ENCODE results near the gene PLCG1. TPM values are rescaled to one million over a fixed set of nuclear protein-coding genes. Genes with fewer than 3 reads are reported as not detected.

Gene PLCG1
- total RNA-seq, 1 experiment from 2014 or later: 64.1 TPM

DNA sequence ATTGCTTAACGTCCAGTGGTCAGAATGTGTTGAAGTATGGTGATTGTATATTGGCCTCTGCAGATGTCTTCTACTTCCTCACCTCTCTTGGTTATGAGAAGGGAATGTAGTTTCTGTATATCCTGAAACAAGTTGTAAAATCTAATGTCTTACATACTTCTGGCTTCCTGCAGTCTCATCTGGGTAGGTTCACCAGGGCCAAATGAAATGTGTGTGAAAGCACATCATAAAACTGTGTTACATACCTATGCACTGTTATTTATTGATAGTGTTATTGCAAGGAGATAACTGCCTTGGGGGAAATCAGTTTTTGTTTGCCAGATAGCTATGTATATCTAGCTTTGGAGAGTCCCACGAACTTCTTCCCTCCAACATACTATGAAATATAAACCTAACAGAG, 35.7 kb upstream of the PLCG1 start:
- H3K27me3 ChIP-seq (ENCODE audit: insufficient read depth, low read depth): no peaks in the 10 kb centered on the region
- H3K4me2 ChIP-seq: no peak overlapping the region
- intact Hi-C loops (cut with micrococcal nuclease; ENCODE audit: unreplicated experiment): no loop called here
- no peaks in the 10 kb centered on the region for H3K9me3 ChIP-seq (ENCODE audit: insufficient read depth, low read depth)
- no TSS peak for BruUV-seq (replicated peaks)
- ChIA-PET POLR2A (ENCODE audit: unreplicated experiment) (no interaction called here), CTCF (no interaction called here)
- H3K79me2 ChIP-seq (ENCODE audit: low read depth): no peaks in the 10 kb centered on the region
- no peak for TF ChIP-seq CTCF (conservative IDR thresholded peaks at IDR 0.05)
- no peak for TF ChIP-seq EZH2 (IDR thresholded peaks at IDR 0.05; ENCODE audit: low read depth)
- no peak overlapping the region for H3K4me3 ChIP-seq
- no peak overlapping the region for H2AFZ ChIP-seq
- H4K20me1 ChIP-seq (ENCODE audit: insufficient read depth): no peaks in the 10 kb centered on the region
- DNase-seq: no peak
- no peaks in the 10 kb centered on the region for H3K9me2 ChIP-seq (ENCODE audit: insufficient read depth)
- H3K36me3 ChIP-seq (ENCODE audit: low read depth): peaks cover 70% of the 10 kb centered on the region
- H3K4me1 ChIP-seq (replicated peaks; ENCODE audit: insufficient read depth): no peaks in the 10 kb centered on the region
- no peak overlapping the region for H3K27ac ChIP-seq
- H3F3A ChIP-seq (ENCODE audit: insufficient read depth, low read depth): peaks cover 20% of the 10 kb centered on the region

DNA sequence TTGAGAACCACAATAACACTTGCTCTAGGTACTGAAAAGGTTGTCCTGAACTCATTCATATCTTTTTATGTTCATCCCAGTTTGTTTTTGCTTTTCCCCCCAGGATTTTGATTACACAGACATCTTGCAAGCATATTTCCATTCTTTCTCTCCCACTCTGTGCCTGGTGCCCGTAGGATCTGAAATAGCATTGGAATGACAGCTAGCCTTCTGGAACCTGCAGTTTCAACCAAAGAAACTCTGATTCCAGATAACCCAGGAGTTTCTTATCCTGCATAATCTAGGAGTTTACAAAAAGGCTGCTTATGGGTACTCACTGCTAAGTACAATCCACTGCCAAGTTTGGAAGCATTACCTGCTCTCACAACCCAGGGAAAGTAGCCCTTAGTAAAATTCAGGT, 28.8 kb upstream of the PLCG1 start:
- H3K36me3 ChIP-seq (ENCODE audit: low read depth): peaks cover 50% of the 10 kb centered on the region
- no peak for DNase-seq
- H3K27me3 ChIP-seq (ENCODE audit: insufficient read depth, low read depth): no peaks in the 10 kb centered on the region
- TF ChIP-seq CTCF (conservative IDR thresholded peaks at IDR 0.05) (no peak), EZH2 (IDR thresholded peaks at IDR 0.05; ENCODE audit: low read depth) (no peak)
- intact Hi-C loops (cut with micrococcal nuclease; ENCODE audit: unreplicated experiment): no loop called here
- no peaks in the 10 kb centered on the region for H4K20me1 ChIP-seq (ENCODE audit: insufficient read depth)
- H3K9me3 ChIP-seq (ENCODE audit: insufficient read depth, low read depth): no peaks in the 10 kb centered on the region
- no peak overlapping the region for H3K4me3 ChIP-seq
- H3K4me2 ChIP-seq: no peak overlapping the region
- peaks cover 20% of the 10 kb centered on the region for H3K4me1 ChIP-seq (replicated peaks; ENCODE audit: insufficient read depth)
- no peaks in the 10 kb centered on the region for H3K79me2 ChIP-seq (ENCODE audit: low read depth)
- no TSS peak for BruUV-seq (replicated peaks)
- H3K27ac ChIP-seq: no peak overlapping the region
- peaks cover 31% of the 10 kb centered on the region for H3F3A ChIP-seq (ENCODE audit: insufficient read depth, low read depth)
- CTCF ChIA-PET: no interaction called here
- H2AFZ ChIP-seq: no peak overlapping the region
- no peaks in the 10 kb centered on the region for H3K9me2 ChIP-seq (ENCODE audit: insufficient read depth)
- POLR2A ChIA-PET (ENCODE audit: unreplicated experiment): no interaction called here

- no peaks in the 10 kb centered on the region for H4K20me1 ChIP-seq (ENCODE audit: insufficient read depth)
- H3K4me3 ChIP-seq: no peak overlapping the region
- H3F3A ChIP-seq (ENCODE audit: insufficient read depth, low read depth): peaks cover 24% of the 10 kb centered on the region
- H2AFZ ChIP-seq: no peak overlapping the region
- ChIA-PET CTCF (no interaction called here), POLR2A (ENCODE audit: unreplicated experiment) (no interaction called here)
- peaks cover 20% of the 10 kb centered on the region for H3K4me1 ChIP-seq (replicated peaks; ENCODE audit: insufficient read depth)
- no peak overlapping the region for H3K4me2 ChIP-seq
- peak overlapping the region; percentile 31; the same call in 1 of the 2 replicates for H3K27ac ChIP-seq
- H3K9me3 ChIP-seq (ENCODE audit: insufficient read depth, low read depth): no peaks in the 10 kb centered on the region
- no TSS peak for BruUV-seq (replicated peaks)
- peaks cover 55% of the 10 kb centered on the region for H3K36me3 ChIP-seq (ENCODE audit: low read depth)
- H3K27me3 ChIP-seq (ENCODE audit: insufficient read depth, low read depth): no peaks in the 10 kb centered on the region
- intact Hi-C loops (cut with micrococcal nuclease; ENCODE audit: unreplicated experiment): no loop called here
- no peaks in the 10 kb centered on the region for H3K9me2 ChIP-seq (ENCODE audit: insufficient read depth)
- DNase-seq: no peak
- no peaks in the 10 kb centered on the region for H3K79me2 ChIP-seq (ENCODE audit: low read depth)
- TF ChIP-seq CTCF (conservative IDR thresholded peaks at IDR 0.05): no peak
- TF ChIP-seq EZH2 (IDR thresholded peaks at IDR 0.05; ENCODE audit: low read depth): no peak
Measured at GRCh38 chr20:41110012-41110411, 27.3 kb upstream of the PLCG1 start.
